ENCODE results near the gene GCNT4. TPM values are rescaled to one million over a fixed set of nuclear protein-coding genes. Genes with fewer than 3 reads are reported as not detected.

Gene GCNT4
- total and polyA plus RNA-seq, 7 donors = 0.69 to 3.2 (median 1.8) TPM

- H3K27ac ChIP-seq = no peak overlapping the region
- intact Hi-C loops (cut with DNase I) = no loop called here
- WGBS, 2 donors = 95 to 96% methylated on average over 3 of the region's 3 CpGs
- H3K4me3 ChIP-seq = no peak overlapping the region
- H3K4me1 ChIP-seq = no peaks in the 10 kb centered on the region
- DNase-seq = no peak
- TF ChIP-seq EP300 (IDR thresholded peaks at IDR 0.05) (no peak), CTCF (IDR thresholded peaks at IDR 0.05) (no peak), POLR2AphosphoS5 (IDR thresholded peaks at IDR 0.05) (no peak)
- no peaks in the 10 kb centered on the region for H3K27me3 ChIP-seq
- H3K9me3 ChIP-seq = no peaks in the 10 kb centered on the region
- no peaks in the 10 kb centered on the region for H3K36me3 ChIP-seq
Observed at GRCh38 chr5:75016896-75017295, 35.5 kb downstream of the GCNT4 start.

GRCh38 chr5:75012748-75013147, 39.6 kb downstream of the GCNT4 start:
- 89 to 93% methylated on average over 1 of the region's 1 CpG for WGBS, 2 donors

DNA sequence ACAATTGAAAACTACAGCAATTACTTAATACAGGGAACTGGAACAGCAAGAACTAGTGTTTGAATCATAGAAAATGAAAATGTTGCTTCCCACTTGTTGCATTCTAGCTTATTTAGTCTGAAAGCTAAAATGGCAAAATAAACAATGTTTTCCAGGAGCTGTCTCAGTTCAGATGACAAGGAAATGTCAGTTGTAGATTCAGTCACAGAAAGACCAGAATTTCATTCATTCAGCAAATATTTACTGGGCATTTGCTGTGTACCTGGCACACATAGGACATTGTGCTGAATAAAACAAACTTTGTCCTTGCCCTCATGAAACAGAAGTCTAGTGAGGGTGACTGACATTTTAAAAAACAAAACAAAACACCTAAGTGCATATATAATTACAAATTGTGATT, 41.5 kb downstream of the GCNT4 start:
- no peak overlapping the region for H3K27ac ChIP-seq

More at GRCh38 chr5:75012748-75013147, 39.6 kb downstream of the GCNT4 start:
- Histone ChIP-seq H3K9me3 (no peaks in the 10 kb centered on the region), H3K4me1 (no peaks in the 10 kb centered on the region), H3K27ac (no peak overlapping the region), H3K4me3 (no peak overlapping the region), H3K27me3 (no peaks in the 10 kb centered on the region), H3K36me3 (no peaks in the 10 kb centered on the region)
- no peak for TF ChIP-seq CTCF (IDR thresholded peaks at IDR 0.05)
- TF ChIP-seq POLR2A (IDR thresholded peaks at IDR 0.05) = no peak
- no peak for TF ChIP-seq POLR2AphosphoS5 (IDR thresholded peaks at IDR 0.05)
- TF ChIP-seq EP300 (IDR thresholded peaks at IDR 0.05) = no peak
- no peak for DNase-seq
- intact Hi-C loops (cut with DNase I) = no loop called here

DNA sequence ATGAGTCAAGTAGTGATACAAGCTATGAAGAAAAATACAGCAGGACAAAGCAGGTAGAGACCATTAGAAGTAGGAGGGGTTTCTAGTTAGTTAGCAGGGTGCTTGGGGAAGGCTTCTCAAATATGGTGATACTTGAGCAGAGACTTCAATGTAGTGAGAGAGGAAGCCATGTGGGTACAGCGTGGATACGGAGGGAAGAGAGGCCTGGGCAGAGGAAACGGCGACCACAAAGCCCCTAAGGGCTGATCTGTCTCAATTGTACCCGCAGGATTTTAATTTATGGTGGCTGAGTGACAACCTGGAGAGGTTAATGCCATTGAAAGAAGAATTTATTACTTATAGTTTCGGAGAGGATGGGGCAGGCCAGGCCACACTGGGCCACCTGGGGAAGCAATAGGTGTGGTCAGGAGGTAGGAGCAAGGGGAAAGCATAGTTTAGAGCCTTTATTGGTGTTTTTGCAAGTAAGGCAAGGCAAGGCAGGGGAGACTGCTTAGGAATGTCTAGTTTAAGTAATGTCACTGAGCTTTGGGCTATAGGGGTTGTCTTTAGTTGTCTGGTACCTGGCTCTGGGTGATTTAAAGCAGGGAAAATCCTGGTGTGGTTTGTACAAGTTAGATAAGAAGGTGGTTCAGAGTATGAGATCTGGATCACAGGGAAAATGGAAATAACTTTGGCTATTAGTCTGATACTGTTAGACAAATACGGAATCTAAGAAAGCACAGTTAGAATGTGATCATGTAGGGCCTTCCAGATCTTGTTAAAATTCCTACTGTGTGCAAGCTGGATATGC, 42.6 kb downstream of the GCNT4 start:
- TF ChIP-seq POLR2AphosphoS5 (IDR thresholded peaks at IDR 0.05) (no peak), CTCF (IDR thresholded peaks at IDR 0.05) (no peak), POLR2A (IDR thresholded peaks at IDR 0.05) (no peak), EP300 (IDR thresholded peaks at IDR 0.05) (no peak)
- Histone ChIP-seq H3K4me3 (no peak overlapping the region), H3K27ac (no peak overlapping the region), H3K4me1 (no peaks in the 10 kb centered on the region), H3K9me3 (peaks cover 0 to 4% (median 1%) of the 10 kb centered on the region in 4 donors), H3K27me3 (no peaks in the 10 kb centered on the region), H3K36me3 (no peaks in the 10 kb centered on the region)
- no peak for DNase-seq
- WGBS, 2 donors = 52 to 73% methylated on average over 7 of the region's 7 CpGs
- intact Hi-C loops (cut with DNase I) = no loop called here

More for the DNA sequence above, 41.5 kb downstream of the GCNT4 start:
- Histone ChIP-seq H3K4me1 (no peaks in the 10 kb centered on the region), H3K9me3 (peaks cover 0 to under 1% (median 0%) of the 10 kb centered on the region in 4 donors), H3K27me3 (no peaks in the 10 kb centered on the region), H3K36me3 (no peaks in the 10 kb centered on the region), H3K4me3 (no peak overlapping the region)
- no peak for DNase-seq
- intact Hi-C loops (cut with DNase I) = no loop called here
- TF ChIP-seq EP300 (IDR thresholded peaks at IDR 0.05) (no peak), POLR2AphosphoS5 (IDR thresholded peaks at IDR 0.05) (no peak), POLR2A (IDR thresholded peaks at IDR 0.05) (no peak), CTCF (IDR thresholded peaks at IDR 0.05) (no peak)

Data from sigmoid colon (tissue), 7 donors.